ENCODE results near the gene ZNF524.

DNA sequence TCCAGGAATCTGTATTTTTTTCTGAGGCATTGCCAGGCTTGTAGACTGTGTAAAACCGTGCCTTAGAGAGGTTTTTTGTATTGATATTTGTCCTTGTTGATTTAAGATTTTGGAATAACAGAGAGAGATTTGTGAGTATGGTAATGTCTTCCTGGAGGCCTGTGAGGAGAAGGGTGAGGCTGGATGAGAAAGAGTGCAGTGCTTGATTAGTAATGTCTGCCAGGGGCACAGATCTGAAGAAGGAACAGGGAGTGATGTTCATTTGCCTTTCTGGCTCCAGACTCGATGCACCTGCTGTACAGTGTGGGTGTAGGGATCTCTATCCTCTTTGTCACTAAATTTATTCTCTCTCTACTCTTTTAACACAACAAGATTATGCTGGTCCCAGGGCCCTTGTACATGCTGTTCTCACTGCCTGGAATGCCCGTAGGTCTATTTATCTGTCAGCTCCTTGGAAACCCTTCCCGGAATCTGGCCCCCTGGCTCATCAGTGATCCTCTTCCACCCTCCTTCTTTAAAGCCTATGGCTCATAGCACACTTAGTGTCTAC is 5.0 kb upstream of the ZNF524 start:
- TF ChIP-seq GATA2 (IDR thresholded peaks at IDR 0.05; ENCODE audit: low read depth, low read length) (no peak), GATA3 (IDR thresholded peaks at IDR 0.05; ENCODE audit: low read depth, low read length) (no peak)

Data from SH-SY5Y (cell line).